HAP-1 (cell line): ENCODE data around the gene ABHD3.
"Not testable (repeated sequence)": the region's sequence is repeated elsewhere in the genome, so short reads cannot be mapped to it uniquely, and the experiment has no call there.

Source experiments
- DNase-seq, 2 experiments: peaks; one replicate each; pipeline ENCODE4 v3.0.0-alpha.2; 2016 to 2020; ENCODE audit warnings: low spot score in 2 of 2
- H3K27me3 ChIP-seq: fragments of 250-450 bp; sonication (Bioruptor Pico); 2 replicates; pipeline ENCODE4 v1.5.1; 2020; ENCODE audit warnings: low read depth, mild to moderate bottlenecking, moderate library complexity
- H3K36me3 ChIP-seq: fragments of 250-450 bp; sonication (Bioruptor Pico); replicated peaks from 2 replicates; pipeline ENCODE4 v1.5.1; 2020; ENCODE audit warnings: mild to moderate bottlenecking
- H3K4me1 ChIP-seq: fragments of 250-450 bp; sonication (Bioruptor Pico); 2 replicates; pipeline ENCODE4 v1.5.1; 2020; ENCODE audit warnings: mild to moderate bottlenecking
- H3K4me3 ChIP-seq: fragments of 250-450 bp; sonication (Bioruptor Pico); 2 replicates; pipeline ENCODE4 v1.5.1; 2020; ENCODE audit warnings: mild to moderate bottlenecking, moderate library complexity
- H3K9me3 ChIP-seq: fragments of 250-450 bp; sonication (Bioruptor Pico); 2 replicates; pipeline ENCODE4 v1.5.1; 2020; ENCODE audit warnings: mild to moderate bottlenecking, moderate library complexity
- in situ Hi-C: fragments of 300-500 bp; cut with MboI; formaldehyde crosslinking; loops from 3 replicates; pipeline ENCODE4 v1.14.3; 2020; ENCODE audit warnings: low sequenced_read_pairs, inconsistent platforms, mixed read lengths

Gene ABHD3

DNA sequence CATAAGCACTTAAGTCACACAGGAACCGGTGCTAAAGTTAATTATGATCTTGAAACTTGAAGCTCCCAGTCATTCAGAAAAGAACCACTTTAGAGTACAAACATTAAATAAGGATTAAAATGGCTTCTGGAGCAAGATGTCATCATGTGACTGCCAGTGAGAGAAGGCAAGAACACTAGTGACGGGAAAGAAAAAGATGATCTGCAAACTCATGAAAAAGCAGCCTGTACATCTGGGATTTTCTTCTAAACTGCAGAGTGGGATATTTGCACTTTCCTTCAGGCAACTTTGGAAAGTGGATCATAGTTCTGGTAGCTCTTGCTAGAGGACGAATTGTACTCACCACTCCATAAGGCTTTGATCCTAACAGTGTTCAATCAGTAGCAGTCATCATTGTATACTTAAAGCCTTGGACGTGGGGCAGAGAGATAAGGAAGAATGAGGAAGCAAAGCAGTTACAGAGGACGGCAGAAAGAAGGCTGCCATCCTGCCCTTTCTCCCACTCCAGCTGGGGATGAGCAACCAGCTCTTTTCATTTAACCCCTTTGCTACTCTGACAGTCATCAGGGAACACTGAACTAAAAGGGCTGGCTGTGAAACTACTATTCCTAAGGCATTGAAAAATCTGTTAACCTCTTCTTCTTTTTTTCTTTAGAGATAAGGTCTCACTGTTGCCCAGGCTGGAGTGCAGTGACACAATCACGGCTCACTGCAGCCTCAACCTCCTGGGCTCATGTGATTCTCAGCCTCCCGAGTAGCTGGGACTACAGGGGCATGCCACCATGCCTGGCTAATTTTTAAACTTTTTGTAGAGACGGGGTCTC is 18.1 kb downstream of the ABHD3 start:
- Histone ChIP-seq H3K4me3 (no peak overlapping the region), H3K36me3 (peaks cover 4% of the 10 kb centered on the region), H3K9me3 (no peaks in the 10 kb centered on the region; the same call in none of the 2 replicates), H3K27me3 (no peaks in the 10 kb centered on the region), H3K4me1 (peaks cover 41% of the 10 kb centered on the region)
- in situ Hi-C loops = no loop called here
- peak in 1 of 2 experiments; percentile 13 for DNase-seq

DNA sequence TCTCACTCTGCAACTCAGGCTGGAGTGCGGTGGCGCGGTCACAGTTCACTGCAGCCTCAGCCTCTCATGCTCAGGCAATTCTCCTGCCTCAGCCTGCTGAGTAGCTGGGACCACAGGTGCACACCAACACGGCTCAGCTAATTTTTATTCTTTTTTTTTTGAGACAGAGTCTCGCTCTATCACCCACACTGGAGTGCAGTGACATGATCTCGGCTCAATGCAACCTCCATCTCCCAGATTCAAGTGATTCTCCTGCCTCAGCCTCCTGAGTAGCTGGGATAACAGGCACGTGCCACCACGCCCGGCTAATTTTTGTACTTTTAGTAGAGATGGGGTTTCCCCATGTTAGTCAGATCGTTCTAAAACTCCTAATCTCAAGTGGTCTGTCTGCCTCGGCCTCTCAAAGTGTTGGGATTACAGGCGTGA is 19.0 kb downstream of the ABHD3 start:
- H3K4me3 ChIP-seq, in situ Hi-C loops, H3K27me3 ChIP-seq, DNase-seq, H3K9me3 ChIP-seq, H3K36me3 ChIP-seq: not testable (repeated sequence)
- peaks cover 42% of the 10 kb centered on the region for H3K4me1 ChIP-seq

DNA sequence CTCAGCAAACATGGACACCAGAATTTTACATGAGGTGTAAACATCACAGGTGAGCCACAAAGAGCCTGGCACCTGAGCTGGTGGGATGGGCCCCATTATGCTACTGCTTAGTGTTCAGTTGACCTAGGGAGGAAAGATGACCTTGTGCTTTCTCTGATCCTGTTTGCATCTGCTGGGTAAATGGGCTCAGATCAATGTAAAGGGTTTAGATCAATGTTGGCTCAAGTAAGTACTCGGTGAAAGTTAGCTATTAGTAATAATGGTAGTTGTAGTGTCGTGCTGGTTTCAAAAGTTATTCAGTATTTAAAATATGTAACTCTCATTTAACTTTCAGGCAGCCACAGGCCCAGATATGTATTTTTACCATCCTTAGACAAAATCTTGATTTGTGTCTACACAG is 19.8 kb downstream of the ABHD3 start:
- Histone ChIP-seq H3K36me3 (peaks cover 4% of the 10 kb centered on the region), H3K4me1 (peaks cover 42% of the 10 kb centered on the region), H3K27me3 (no peaks in the 10 kb centered on the region), H3K9me3 (no peaks in the 10 kb centered on the region), H3K4me3 (no peak overlapping the region)
- in situ Hi-C loops = no loop called here
- DNase-seq = no peak

DNA sequence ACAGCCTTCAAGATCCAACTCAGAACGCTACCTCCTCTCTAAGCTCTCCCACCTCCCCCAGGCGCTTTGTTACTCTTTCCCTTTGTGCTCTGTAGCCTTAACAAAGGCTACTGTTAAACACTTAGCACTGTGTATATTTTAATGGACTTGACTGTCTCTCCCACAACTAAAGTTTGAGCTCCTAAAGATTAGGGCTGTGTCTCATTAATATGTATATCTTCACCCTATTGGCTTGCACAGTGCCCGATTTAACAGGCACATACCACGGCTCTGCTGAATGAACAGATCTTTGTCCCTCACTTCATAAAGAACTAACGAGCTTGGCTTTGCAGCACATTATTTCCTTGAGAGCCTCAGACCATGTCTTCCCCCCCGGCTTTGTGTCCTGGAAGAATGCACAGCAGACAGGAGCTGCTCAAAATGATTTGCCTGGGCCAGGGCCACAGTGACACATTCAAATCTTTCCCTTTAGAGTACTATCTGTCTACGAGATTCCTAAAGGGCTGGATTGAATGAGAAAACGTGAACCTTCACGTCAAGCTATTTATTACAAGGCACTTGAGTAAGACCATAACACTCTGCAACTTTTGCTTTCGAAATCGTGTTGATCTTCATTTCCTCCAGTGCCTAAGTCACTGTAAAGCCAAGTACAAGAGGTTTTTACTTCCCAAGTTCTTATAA is 22.1 kb downstream of the ABHD3 start:
- DNase-seq = peak; percentile 92 to 99
- peak overlapping the region; percentile 1 for H3K4me3 ChIP-seq
- no peaks in the 10 kb centered on the region for H3K36me3 ChIP-seq
- no peaks in the 10 kb centered on the region for H3K9me3 ChIP-seq
- H3K4me1 ChIP-seq = peaks cover 42% of the 10 kb centered on the region
- in situ Hi-C loops = no loop called here
- H3K27me3 ChIP-seq = no peaks in the 10 kb centered on the region

DNA sequence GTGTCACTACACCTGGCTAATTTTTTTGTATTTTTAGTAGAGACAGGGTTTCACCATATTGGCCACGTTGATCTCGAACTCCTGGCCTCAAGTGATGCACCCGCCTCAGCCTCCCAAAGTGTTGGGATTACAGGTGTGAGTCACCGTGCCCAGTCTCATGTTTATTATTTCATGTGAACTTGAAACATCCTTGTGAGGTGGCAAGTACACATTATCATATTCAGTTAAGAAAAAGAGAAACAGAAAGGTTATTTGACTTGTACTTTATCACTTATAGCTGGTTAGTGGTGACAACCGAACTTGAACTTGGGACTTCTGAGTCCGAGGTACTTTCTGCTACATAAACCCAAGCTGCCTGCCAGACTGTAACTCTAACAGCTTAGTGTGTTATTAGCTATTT is 24.4 kb downstream of the ABHD3 start:
- DNase-seq = no peak
- Histone ChIP-seq H3K4me3 (no peak overlapping the region), H3K36me3 (no peaks in the 10 kb centered on the region), H3K9me3 (no peaks in the 10 kb centered on the region), H3K4me1 (peaks cover 31% of the 10 kb centered on the region), H3K27me3 (no peaks in the 10 kb centered on the region)
- in situ Hi-C loops = no loop called here

DNA sequence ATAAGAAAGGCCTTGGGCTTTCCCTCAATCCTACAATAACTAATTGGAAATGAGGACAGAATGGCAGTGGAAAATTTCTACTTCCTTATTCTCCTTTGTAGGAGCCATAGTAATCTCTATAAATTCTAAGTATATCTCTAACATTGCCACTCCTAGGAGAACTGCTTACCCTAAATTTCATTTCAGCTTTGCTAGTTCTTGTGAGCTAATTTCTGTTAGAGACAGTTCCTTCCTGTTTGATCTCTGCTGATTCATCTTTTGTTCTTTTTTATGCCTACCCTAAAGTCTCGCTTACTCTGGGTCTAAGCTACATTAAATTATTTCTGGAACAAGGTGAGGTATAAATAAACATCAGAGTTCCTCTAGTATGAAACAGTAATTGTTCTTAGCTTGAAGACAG is 25.7 kb downstream of the ABHD3 start:
- Histone ChIP-seq H3K4me1 (peaks cover 24% of the 10 kb centered on the region), H3K9me3 (no peaks in the 10 kb centered on the region), H3K4me3 (no peak overlapping the region), H3K36me3 (no peaks in the 10 kb centered on the region), H3K27me3 (no peaks in the 10 kb centered on the region)
- no peak for DNase-seq
- in situ Hi-C loops = no loop called here

DNA sequence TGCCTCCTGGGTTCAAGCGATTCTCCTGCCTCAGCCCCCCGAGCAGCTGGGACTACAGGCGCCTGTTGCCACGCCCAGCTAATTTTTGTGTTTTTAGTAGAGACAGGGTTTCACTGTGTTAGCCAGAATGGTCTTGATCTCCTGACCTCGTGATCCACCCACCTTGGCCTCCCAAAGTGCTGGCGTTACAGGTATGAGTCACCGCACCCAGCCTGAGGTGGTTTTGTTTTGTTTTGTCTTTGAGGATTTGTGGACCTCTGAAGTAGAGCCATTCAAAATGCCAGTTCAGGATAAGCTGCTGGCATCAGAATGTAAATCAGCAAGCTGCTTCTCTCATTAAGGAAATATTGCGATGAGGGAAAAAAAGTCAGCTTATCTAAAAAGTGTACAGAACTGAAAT is 29.2 kb downstream of the ABHD3 start:
- H3K9me3 ChIP-seq, H3K27me3 ChIP-seq, in situ Hi-C loops, H3K4me3 ChIP-seq, H3K36me3 ChIP-seq, H3K4me1 ChIP-seq: not testable (repeated sequence)
- DNase-seq = peak in 1 of 2 experiments; percentile 17

DNA sequence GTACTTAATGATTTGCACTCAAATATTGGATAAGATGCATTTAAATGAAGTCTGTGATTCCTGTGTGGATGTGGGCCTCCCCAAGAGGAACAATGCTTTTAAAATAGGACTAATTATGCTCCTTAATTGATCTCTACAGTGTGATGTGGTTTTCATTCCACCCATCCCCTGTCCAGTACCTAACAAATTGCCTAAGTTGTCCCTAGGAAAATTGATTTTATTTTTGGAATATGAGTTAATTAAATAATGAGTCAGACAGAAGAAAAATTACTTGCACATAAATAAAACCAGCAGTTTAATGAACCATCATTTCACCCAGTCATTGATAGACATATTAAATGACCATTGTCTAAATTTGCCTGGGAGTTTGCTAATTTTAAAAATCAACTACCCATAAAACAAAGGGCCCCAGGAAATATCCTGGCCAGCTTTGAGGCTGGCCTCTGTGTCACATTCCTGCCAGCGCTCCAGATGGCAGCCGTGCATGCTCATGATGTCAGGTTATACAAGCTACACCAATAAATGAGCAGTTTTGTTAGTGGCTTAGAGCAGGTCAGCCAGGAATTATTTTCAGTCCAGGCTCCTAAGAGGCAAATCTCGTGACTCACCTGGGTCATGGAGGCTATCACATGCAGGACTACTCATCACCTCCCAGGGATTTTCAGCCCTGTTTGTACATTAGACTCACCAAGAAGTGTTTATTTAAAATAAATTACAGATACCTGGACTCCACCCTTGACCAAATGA is 31.9 kb downstream of the ABHD3 start:
- no peaks in the 10 kb centered on the region for H3K27me3 ChIP-seq
- H3K4me3 ChIP-seq = no peak overlapping the region
- DNase-seq = no peak
- H3K36me3 ChIP-seq = no peaks in the 10 kb centered on the region; the same call in 1 of the 2 replicates
- peaks cover 7% of the 10 kb centered on the region; the same call in 1 of the 2 replicates for H3K4me1 ChIP-seq
- H3K9me3 ChIP-seq = no peaks in the 10 kb centered on the region
- in situ Hi-C loops = no loop called here

DNA sequence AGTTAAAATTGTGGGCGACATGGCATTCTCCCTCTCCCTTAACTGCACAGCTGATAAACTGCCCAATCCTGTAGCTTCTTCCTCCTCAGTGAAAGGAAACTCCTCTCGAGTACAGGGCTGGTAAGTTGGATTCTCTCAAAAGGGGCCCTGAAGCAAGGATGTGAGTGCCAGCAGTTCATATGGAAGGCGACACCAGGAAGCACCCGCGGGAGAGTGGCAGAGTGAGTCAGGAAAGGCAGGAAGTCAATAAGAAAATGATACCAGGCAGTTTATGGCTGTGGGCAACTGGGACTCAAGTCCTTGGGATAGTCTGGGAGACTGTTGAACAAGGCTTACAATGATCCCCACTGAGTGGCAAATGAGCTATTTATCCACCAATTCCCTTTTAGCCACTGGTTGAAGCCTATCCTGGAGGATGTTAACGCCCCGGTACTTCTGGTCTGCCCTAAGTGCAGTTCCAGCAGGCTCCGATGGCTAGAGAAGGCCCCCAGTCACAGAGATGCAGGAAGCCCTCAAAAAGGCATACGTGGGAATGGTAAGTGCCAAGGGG is 34.8 kb downstream of the ABHD3 start:
- no peak for DNase-seq
- H3K4me3 ChIP-seq = no peak overlapping the region
- H3K36me3 ChIP-seq = no peaks in the 10 kb centered on the region; the same call in 1 of the 2 replicates
- in situ Hi-C loops = no loop called here
- H3K27me3 ChIP-seq = no peaks in the 10 kb centered on the region
- H3K4me1 ChIP-seq = peaks cover under 1% of the 10 kb centered on the region; the same call in 1 of the 2 replicates
- no peaks in the 10 kb centered on the region for H3K9me3 ChIP-seq

DNA sequence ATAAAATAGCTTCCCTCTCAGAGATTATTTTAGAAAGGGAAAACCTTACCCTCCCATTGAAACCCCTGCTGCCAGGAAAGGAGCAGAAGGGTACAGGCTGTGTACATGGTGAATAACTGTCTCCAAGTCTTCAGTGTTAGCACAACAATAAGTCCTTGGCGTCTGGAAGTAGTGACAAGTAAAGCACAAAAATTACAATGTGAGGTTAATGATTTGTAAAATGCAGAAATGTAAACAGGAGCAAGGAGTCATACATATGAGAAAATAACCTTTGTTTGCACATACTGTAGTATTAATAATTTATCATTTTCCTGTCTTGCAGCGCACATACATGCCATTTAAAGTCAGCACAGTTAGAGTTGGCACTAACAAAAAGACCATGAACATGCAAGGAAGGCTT is 40.5 kb downstream of the ABHD3 start:
- Histone ChIP-seq H3K4me1 (0 out of 2 replicates have a peak, but pooled peaks cover 6% of the 10 kb centered on the region), H3K36me3 (no peaks in the 10 kb centered on the region), H3K4me3 (no peak overlapping the region), H3K27me3 (no peaks in the 10 kb centered on the region), H3K9me3 (no peaks in the 10 kb centered on the region)
- in situ Hi-C loops = no loop called here
- DNase-seq = no peak

DNA sequence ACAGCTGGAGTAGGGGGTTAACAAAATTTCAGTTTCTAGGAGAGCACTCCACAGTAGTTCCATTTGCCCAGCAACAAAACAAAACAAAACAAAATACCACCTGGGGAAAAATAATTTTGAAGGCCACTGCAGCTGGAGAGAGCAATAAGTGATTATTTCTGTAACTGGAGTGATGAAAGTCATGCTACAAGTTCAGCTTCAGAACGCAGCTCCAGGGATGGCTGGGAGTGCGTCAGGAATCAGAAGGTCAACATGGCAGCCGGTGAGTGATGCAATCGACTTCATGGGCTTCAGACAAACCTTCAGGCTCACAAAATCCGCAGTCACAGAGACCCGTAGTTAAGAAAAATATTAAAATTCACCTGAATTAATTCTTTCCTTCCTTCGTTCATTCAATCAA is 41.0 kb downstream of the ABHD3 start:
- in situ Hi-C loops = no loop called here
- Histone ChIP-seq H3K27me3 (no peaks in the 10 kb centered on the region), H3K36me3 (no peaks in the 10 kb centered on the region), H3K4me1 (0 out of 2 replicates have a peak, but pooled peaks cover 6% of the 10 kb centered on the region), H3K4me3 (no peak overlapping the region), H3K9me3 (no peaks in the 10 kb centered on the region)
- DNase-seq = no peak

DNA sequence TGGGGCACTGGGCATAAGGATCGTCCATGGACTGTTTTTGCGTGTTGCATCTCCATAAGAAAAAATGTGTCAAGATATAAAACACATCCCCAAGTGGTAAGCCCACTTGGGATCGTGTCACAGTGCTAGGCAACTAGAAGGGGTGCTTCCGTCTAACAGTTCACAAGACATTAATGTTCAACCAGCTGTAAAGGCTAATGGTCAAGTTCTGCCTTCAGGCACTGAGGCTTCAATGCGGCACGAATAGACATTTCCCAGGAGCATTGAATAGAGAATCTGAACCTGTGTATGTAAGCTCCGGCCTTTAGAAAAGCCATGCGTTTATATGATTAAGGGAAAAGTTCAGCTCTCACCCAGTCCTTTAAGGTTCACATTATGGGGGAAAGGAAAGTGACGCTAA is 42.0 kb downstream of the ABHD3 start:
- 0 out of 2 replicates have a peak, but pooled peaks cover 6% of the 10 kb centered on the region for H3K4me1 ChIP-seq
- H3K9me3 ChIP-seq = no peaks in the 10 kb centered on the region
- H3K36me3 ChIP-seq = no peaks in the 10 kb centered on the region
- no peak for DNase-seq
- H3K27me3 ChIP-seq = no peaks in the 10 kb centered on the region
- in situ Hi-C loops = no loop called here
- no peak overlapping the region for H3K4me3 ChIP-seq

DNA sequence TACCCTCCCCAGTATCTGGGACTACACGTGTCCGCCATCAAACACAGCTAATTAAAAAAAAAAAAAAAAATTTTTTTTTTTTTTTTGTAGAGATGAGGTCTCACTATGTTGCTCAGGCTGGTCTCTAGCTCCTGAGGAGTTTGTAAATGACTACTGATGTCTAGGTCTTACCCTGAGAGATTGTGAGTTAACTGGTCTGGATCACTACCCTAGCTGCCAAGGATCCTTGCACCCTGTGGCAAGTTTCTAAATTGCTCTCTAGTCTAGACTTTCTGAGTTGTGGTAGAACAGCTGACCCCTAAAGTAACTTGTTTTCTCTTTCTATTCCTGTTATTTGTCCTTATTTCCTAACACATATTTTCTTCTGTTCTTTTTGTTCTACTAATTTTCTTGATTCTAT is 44.5 kb downstream of the ABHD3 start:
- Histone ChIP-seq H3K27me3 (no peaks in the 10 kb centered on the region), H3K9me3 (no peaks in the 10 kb centered on the region), H3K36me3 (peaks cover 7% of the 10 kb centered on the region), H3K4me3 (no peak overlapping the region), H3K4me1 (0 out of 2 replicates have a peak, but pooled peaks cover 6% of the 10 kb centered on the region)
- no peak for DNase-seq
- in situ Hi-C loops = no loop called here
